NT2/D1 (cell line): ENCODE data around the gene ARGLU1.

Experiments
- DNase-seq: peaks from one replicate; pipeline ENCODE4 v3.0.0-alpha.2; 2011; ENCODE audit warnings: low read depth, low spot score
- H3K27me3 ChIP-seq: 2 replicates; pipeline ENCODE4 v1.6.0; 2011; ENCODE audit warnings: mild to moderate bottlenecking; ENCODE audit not compliant: insufficient read length, insufficient read depth
- H3K36me3 ChIP-seq: 2 replicates; pipeline ENCODE4 v1.6.1; 2011; ENCODE audit warnings: mild to moderate bottlenecking, low read length, mixed read lengths; ENCODE audit not compliant: insufficient read depth, insufficient read length
- H3K4me1 ChIP-seq: 2 replicates; pipeline ENCODE4 v1.5.1; 2011; ENCODE audit not compliant: insufficient read depth, insufficient read length
- H3K4me3 ChIP-seq: 2 replicates; pipeline ENCODE4 v1.5.1; 2011; ENCODE audit warnings: low read depth; ENCODE audit not compliant: insufficient read length
- H3K9ac ChIP-seq: 2 replicates; pipeline ENCODE4 v1.6.0; 2011; ENCODE audit warnings: low read depth; ENCODE audit not compliant: insufficient read length
- H3K9me3 ChIP-seq: 2 replicates; pipeline ENCODE4 v1.5.1; 2011; ENCODE audit warnings: mild to moderate bottlenecking, low read length; ENCODE audit not compliant: insufficient read depth
- SUZ12 ChIP-seq: IDR thresholded peaks from 2 replicates; pipeline ENCODE4 v1.6.1; 2011; ENCODE audit not compliant: insufficient read length, insufficient read depth; ENCODE audit errors: extremely low read depth
- YY1 ChIP-seq: IDR thresholded peaks from 2 replicates; pipeline ENCODE4 v1.6.1; 2011; ENCODE audit not compliant: insufficient read length, insufficient read depth
- ZNF274 ChIP-seq: IDR thresholded peaks from 2 replicates; pipeline ENCODE4 v1.6.1; 2011; ENCODE audit warnings: mild to moderate bottlenecking, low read depth, low read length

The ARGLU1 gene

DNA sequence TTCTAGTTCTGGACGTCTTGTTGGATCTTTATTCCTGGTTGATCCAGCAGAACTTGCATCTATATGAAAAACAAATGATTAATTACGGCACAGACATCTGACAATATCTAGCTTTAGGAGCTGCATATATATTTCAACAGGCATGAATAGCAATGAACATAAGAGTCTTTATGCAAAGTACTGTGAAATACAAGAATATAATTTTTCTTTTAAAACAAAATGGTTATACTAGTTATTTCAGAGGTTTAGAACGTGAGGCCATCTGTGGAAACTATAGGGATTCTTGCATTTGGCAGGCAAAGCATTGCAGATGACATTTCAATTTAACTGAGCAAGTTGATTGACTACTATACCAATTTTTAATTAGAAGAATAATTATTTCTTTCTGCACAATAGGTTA, 73.0 kb downstream of the ARGLU1 start:
- H3K9ac ChIP-seq, result no peak overlapping the region
- H3K9me3 ChIP-seq, result no peaks in the 10 kb centered on the region
- TF ChIP-seq ZNF274 (no peak), SUZ12 (no peak), YY1 (no peak)
- H3K4me1 ChIP-seq, result no peaks in the 10 kb centered on the region
- no peak overlapping the region for H3K4me3 ChIP-seq
- H3K36me3 ChIP-seq, result peaks cover 59% of the 10 kb centered on the region
- DNase-seq, result no peak
- no peaks in the 10 kb centered on the region for H3K27me3 ChIP-seq

DNA sequence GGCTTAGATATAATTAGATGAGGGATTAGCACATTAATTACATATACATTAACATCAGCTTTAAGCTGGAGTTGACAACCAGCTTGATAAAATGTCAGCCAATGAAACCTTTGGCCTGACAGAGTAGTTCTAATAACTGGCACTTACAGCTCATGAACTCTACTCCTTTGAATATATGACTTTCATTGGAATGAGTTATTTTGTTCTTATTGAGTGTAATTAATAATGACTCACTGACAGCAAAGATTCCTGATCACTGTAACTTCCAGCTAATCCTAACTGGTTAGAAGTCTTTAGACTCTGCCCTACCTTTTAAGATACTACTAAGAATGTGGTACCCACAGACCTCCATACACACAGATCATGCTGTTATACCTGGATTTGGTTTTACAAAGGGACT, 73.4 kb downstream of the ARGLU1 start:
- Histone ChIP-seq H3K9ac (no peak overlapping the region), H3K4me3 (no peak overlapping the region)
- TF ChIP-seq SUZ12, result no peak
- no peak for TF ChIP-seq YY1
- no peak for TF ChIP-seq ZNF274

DNA sequence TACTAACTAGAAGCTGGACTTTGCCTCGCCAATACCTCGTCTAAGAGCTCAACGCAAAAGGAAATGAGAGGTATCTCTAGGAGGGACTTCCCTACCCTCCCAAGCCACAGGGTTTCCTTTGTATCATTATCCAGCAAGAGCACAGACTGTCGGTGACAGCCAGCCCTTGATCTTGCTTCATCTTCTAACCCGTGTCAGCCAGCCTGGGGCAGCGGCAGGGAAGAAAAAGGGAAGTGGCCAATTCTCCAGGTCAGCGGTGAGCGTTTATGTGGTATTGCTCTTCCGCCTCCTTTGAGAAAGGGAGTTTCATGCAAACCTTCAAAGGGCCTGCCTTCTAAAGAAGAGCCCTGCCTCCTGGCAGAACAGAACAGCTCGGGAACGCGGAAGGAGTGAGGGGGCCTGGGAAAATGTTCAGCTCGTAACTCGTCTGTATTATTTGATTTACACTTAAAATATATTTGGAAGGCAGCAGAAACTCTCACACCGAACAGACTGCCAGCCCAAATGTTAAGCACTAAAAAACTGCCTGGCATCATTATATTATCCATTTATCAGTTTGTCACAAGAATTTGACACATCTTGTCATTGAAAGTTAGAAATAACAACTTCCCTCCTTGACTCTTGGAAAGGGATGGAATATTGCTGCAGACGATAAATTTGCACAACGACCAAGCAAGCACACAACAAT, 74.3 kb downstream of the ARGLU1 start:
- Histone ChIP-seq H3K9ac (no peak overlapping the region), H3K4me1 (no peaks in the 10 kb centered on the region), H3K27me3 (no peaks in the 10 kb centered on the region), H3K36me3 (peaks cover 59% of the 10 kb centered on the region), H3K9me3 (no peaks in the 10 kb centered on the region), H3K4me3 (no peak overlapping the region)
- no peak for DNase-seq
- TF ChIP-seq SUZ12, result no peak
- no peak for TF ChIP-seq YY1
- TF ChIP-seq ZNF274, result no peak

More for the DNA sequence above, 73.4 kb downstream of the ARGLU1 start:
- Histone ChIP-seq H3K36me3 (peaks cover 59% of the 10 kb centered on the region), H3K9me3 (no peaks in the 10 kb centered on the region), H3K27me3 (no peaks in the 10 kb centered on the region), H3K4me1 (no peaks in the 10 kb centered on the region)
- DNase-seq, result no peak

DNA sequence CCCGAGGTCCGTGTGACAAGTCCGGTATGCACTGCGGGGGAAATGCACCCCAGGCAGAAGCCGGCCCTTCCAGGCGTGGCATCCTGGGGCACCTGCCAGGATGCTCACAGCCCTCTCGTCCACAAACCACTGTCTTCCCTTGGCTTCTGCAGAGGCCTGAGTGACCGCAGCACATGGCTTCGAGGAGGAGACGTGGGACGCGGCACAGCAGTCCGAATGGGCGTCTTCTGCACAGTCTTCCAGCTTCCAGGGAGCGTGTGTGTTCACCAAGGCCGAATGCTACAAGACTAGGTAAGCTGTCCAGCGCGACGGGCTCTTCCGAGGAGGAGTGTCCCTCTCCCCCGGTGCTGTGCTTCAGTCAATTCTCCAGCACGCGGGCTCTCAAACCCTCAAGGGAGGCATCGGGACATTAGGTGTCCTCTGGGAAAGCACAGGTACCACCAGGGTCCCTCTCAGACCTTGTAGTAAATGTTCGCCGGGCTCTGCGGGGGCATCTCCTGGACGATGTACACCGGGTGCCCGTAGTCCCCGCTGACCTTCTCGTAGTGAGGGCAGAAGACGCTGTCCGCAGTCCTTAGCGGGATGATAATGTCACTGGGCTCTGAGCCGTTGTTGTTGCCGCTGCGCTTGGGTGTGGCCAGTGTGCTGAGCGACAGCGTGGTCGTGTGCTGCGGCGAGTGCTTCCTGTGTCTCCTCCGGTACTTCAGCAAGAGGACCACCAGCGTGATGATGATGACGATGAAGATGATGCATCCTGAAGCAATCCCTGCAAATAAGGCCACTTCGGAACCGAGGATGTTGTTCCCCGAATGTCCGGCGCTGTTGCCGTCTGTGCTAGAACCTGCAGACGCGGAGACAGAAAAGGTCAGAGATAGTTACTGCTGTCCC, 75.1 kb downstream of the ARGLU1 start:
- peaks cover 59% of the 10 kb centered on the region for H3K36me3 ChIP-seq
- TF ChIP-seq SUZ12 (no peak), ZNF274 (no peak), YY1 (no peak)
- no peaks in the 10 kb centered on the region for H3K9me3 ChIP-seq
- H3K4me1 ChIP-seq, result no peaks in the 10 kb centered on the region
- no peaks in the 10 kb centered on the region for H3K27me3 ChIP-seq
- H3K9ac ChIP-seq, result no peak overlapping the region
- DNase-seq, result no peak
- no peak overlapping the region for H3K4me3 ChIP-seq

DNA sequence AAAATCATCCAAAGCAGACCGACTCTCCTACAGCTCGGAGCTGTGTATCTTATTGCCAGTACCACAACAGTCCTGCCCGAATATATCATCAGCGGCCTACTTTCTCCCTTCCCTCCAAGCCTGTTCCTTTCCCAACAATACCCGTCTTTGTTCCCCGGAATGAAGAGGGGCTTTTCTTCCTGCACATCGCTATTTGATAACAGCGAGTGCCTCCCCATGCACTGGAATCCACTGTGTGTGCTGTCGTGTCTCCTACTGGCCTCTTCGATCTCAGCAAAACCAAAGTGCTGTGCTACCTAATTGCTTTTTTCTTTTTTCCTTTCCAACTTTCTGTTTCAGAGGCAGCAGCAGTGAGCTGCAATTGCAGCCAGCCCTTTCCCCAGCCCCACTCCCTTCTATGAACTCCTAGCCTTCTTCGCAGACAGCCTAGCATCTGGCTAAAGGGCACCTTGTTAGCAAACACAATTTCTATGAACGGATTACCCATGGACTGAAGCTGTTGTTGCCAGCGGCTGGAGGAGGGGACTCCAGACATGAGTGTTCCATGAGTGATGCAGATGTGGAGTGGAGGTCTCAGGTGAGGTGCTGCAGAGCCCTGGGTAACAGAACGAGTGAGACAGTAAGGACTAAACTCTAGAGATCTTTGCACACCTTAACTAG, 75.9 kb downstream of the ARGLU1 start:
- Histone ChIP-seq H3K27me3 (no peaks in the 10 kb centered on the region), H3K36me3 (peaks cover 59% of the 10 kb centered on the region), H3K4me1 (no peaks in the 10 kb centered on the region), H3K4me3 (no peak overlapping the region), H3K9ac (no peak overlapping the region), H3K9me3 (no peaks in the 10 kb centered on the region)
- TF ChIP-seq YY1, result no peak
- TF ChIP-seq SUZ12, result no peak
- no peak for TF ChIP-seq ZNF274
- no peak for DNase-seq
